Endothelial cell of umbilical vein (primary cell): ENCODE results near the gene NDUFV1. TPM values are rescaled to one million over a fixed set of nuclear protein-coding genes. Genes with fewer than 3 reads are reported as not detected.
"Not testable (repeated sequence)": the region's sequence is repeated elsewhere in the genome, so short reads cannot be mapped to it uniquely, and the experiment has no call there.

Experiments used
- BruUV-seq: library from RNA; stranded (reverse); fragments of 400-500 nt; replicated peaks from 2 replicates; lab custom pipeline; 2021; lab: Mats Ljungman, UMichigan
- CTCF ChIA-PET: fragments of 300-600, 350-600 bp; sonication (Branson Sonifier 250); formaldehyde crosslinking; loops from one replicate; lab custom pipeline; 2021; ENCODE audit warnings: antibody characterized with exemption, inconsistent platforms; lab: Charles Lee
- POLR2A ChIA-PET: fragments of 300-600, 350-600 bp; sonication (Branson Sonifier 250); formaldehyde crosslinking; loops from one replicate; lab custom pipeline; 2021; ENCODE audit warnings: antibody characterized with exemption, inconsistent platforms; lab: Charles Lee
- DNase-seq: peaks from one replicate; pipeline ENCODE4 v3.0.0-alpha.2; 2011; ENCODE audit warnings: low read depth, low spot score
- FAIRE-seq: peaks from 2 replicates; lab custom pipeline; 2011; peaks lifted over from hg19 to GRCh38; lab: Jason Lieb, UNC
- H2AFZ ChIP-seq: 2 replicates; pipeline ENCODE4 v1.6.0; 2012; ENCODE audit warnings: low read depth, low read length, control low read depth, inconsistent platforms
- H3K27ac ChIP-seq: 2 replicates; pipeline ENCODE4 v1.5.1; 2011; ENCODE audit warnings: low read depth, mild to moderate bottlenecking, control low read depth, low read length, moderate library complexity; ENCODE audit not compliant: insufficient read depth
- H3K27me3 ChIP-seq, 2 experiments: 2 replicates each; pipeline versions ENCODE4 v1.6.0 to v1.6.1; 2011; ENCODE audit warnings: low read length in 2 of 2, mixed read lengths in 1 of 2; ENCODE audit not compliant: control insufficient read depth in 2 of 2, insufficient read depth in 2 of 2
- H3K36me3 ChIP-seq, 2 experiments: 2 replicates in 1 of 2; 3 replicates in 1 of 2; pipeline ENCODE4 v1.5.1; 2011; ENCODE audit warnings: low read length in 2 of 2, mild to moderate bottlenecking in 1 of 2, moderate library complexity in 1 of 2; ENCODE audit not compliant: control insufficient read depth in 2 of 2, insufficient read depth in 2 of 2; ENCODE audit errors: extremely low read depth in 1 of 2
- H3K4me1 ChIP-seq: 3 replicates; pipeline ENCODE4 v1.5.1; 2011; ENCODE audit warnings: mild to moderate bottlenecking, low read length; ENCODE audit not compliant: control insufficient read depth, insufficient read depth; ENCODE audit errors: extremely low read depth
- H3K4me2 ChIP-seq: 2 replicates; pipeline ENCODE4 v1.6.1; 2011; ENCODE audit warnings: low read length, control low read depth, mixed read lengths; ENCODE audit not compliant: insufficient read depth
- H3K4me3 ChIP-seq, 3 experiments: fragments of 200-600 bp in 1 of 3; sonication (generic), shearing (Covaris generic) in 1 of 3; replicated peaks in 1 of 3; 2 replicates each; pipeline ENCODE4 v1.5.1; 2011 to 2016; ENCODE audit warnings: control low read depth in 3 of 3, low read length in 3 of 3, mild to moderate bottlenecking in 2 of 3, inconsistent platforms in 1 of 3, low read depth in 1 of 3, moderate library complexity in 1 of 3; ENCODE audit not compliant: insufficient read depth in 1 of 3
- H3K79me2 ChIP-seq: 2 replicates; pipeline ENCODE4 v1.6.0; 2012; ENCODE audit warnings: low read length, inconsistent platforms; ENCODE audit not compliant: control insufficient read depth, insufficient read depth
- H3K9ac ChIP-seq: replicated peaks from 2 replicates; pipeline ENCODE3; 2011; ENCODE audit warnings: low read length, control low read depth; ENCODE audit not compliant: insufficient read depth; ENCODE audit errors: extremely low read depth
- H3K9me1 ChIP-seq: replicated peaks from 3 replicates; pipeline ENCODE4 v1.6.0; 2011; ENCODE audit warnings: mild to moderate bottlenecking, low read length; ENCODE audit not compliant: control insufficient read depth, insufficient read depth; ENCODE audit errors: extremely low read depth
- H3K9me3 ChIP-seq: replicated peaks from 2 replicates; pipeline ENCODE4 v1.5.1; 2012; ENCODE audit warnings: low read length, inconsistent platforms; ENCODE audit not compliant: control insufficient read depth, insufficient read depth
- H4K20me1 ChIP-seq: replicated peaks from 2 replicates; pipeline ENCODE3; 2011; ENCODE audit warnings: mild to moderate bottlenecking, low read length; ENCODE audit not compliant: control insufficient read depth, insufficient read depth; ENCODE audit errors: extremely low read depth
- CTCF ChIP-seq, 2 donors: IDR thresholded peaks; 1 replicate in 1 of 2; 2 replicates in 1 of 2; pipeline ENCODE4 v1.5.1; 2011; ENCODE audit warnings: low read length in 2 of 2, mild to moderate bottlenecking in 2 of 2, moderate library complexity in 2 of 2, control low read depth in 1 of 2, inconsistent platforms in 1 of 2, low read depth in 1 of 2; ENCODE audit not compliant: insufficient read depth in 1 of 2; ENCODE audit errors: extremely low read depth in 1 of 2
- EZH2 ChIP-seq: IDR thresholded peaks from 2 replicates; pipeline ENCODE4 v1.6.1; 2012; ENCODE audit warnings: borderline replicate concordance, low read depth, mild to moderate bottlenecking, moderate library complexity, low read length, inconsistent platforms; ENCODE audit not compliant: severe bottlenecking
- FOS ChIP-seq: IDR thresholded peaks from 2 replicates; pipeline ENCODE4 v1.6.1; 2011; ENCODE audit warnings: mild to moderate bottlenecking, low read length, moderate library complexity, borderline replicate concordance; ENCODE audit not compliant: insufficient read depth
- GATA2 ChIP-seq: IDR thresholded peaks from 2 replicates; pipeline ENCODE4 v1.7.0; 2011; ENCODE audit warnings: low read depth, mild to moderate bottlenecking, moderate library complexity, mixed read lengths, low read length; ENCODE audit not compliant: insufficient read length, insufficient read depth
- JUN ChIP-seq: IDR thresholded peaks from 2 replicates; pipeline ENCODE4 v1.6.1; 2011; ENCODE audit warnings: borderline replicate concordance, low read depth; ENCODE audit not compliant: insufficient read length, insufficient read depth
- MYC ChIP-seq: IDR thresholded peaks from one replicate; pipeline ENCODE4 v1.6.1; 2011; ENCODE audit warnings: mild to moderate bottlenecking, low read depth, low read length
- POLR2A ChIP-seq: IDR thresholded peaks from 2 replicates; pipeline ENCODE4 v1.6.1; 2012; ENCODE audit warnings: low read depth, mild to moderate bottlenecking, control low read depth, low read length
- POLR2AphosphoS5 ChIP-seq: IDR thresholded peaks from 2 replicates; pipeline ENCODE4 v1.6.1; 2012; ENCODE audit warnings: low read depth, mild to moderate bottlenecking, control low read depth, low read length, moderate library complexity; ENCODE audit not compliant: insufficient read depth
- dilution Hi-C: fragments of 300-500 bp; cut with MboI; formaldehyde crosslinking; loops from one replicate; pipeline ENCODE4 v1.15.0; 2019; ENCODE audit warnings: low sequenced_read_pairs; ENCODE audit not compliant: extremely low pct_ligation_motif_present
- intact Hi-C: fragments of 100-400 bp; cut with micrococcal nuclease; formaldehyde crosslinking; loops from one replicate; pipeline ENCODE4 v1.10.0; 2022
- polyA plus RNA-seq, 4 experiments: library from polyadenylated mRNA; depleted of rRNA in 3 of 4; stranded (reverse) in 3 of 4; unstranded in 1 of 4; fragments of >200 nt; gene quantifications; 2 replicates each; pipeline versions ENCODE4 v1.2.1 to v1.2.3, GENCODE V29; 2011 to 2012; ENCODE audit warnings: missing spikeins in 1 of 4
- total RNA-seq: library from RNA; stranded (reverse); gene quantifications from 2 replicates; pipeline ENCODE4 v1.2.3, GENCODE V29; 2021
- TF ChIP-seq, protein P1 (sequence below): IDR thresholded peaks from 2 replicates; pipeline ENCODE4 v1.6.1; 2011; ENCODE audit not compliant: insufficient read depth, insufficient read length

The NDUFV1 gene
- total and polyA plus RNA-seq, 2 donors (not counting 3 experiments of a cell fraction or from before 2014, with no cell fraction given) = 191 to 203 TPM

- CTCF ChIA-PET = interaction anchor here (2.7 kb wide), 1 partner anchor 24 kb away, joined by 11 read pairs; no protein-coding TSS in a partner anchor
- Histone ChIP-seq H3K27me3 (no peaks in the 10 kb centered on the region), H3K9me3 (no peaks in the 10 kb centered on the region), H3K36me3 (no peaks in the 10 kb centered on the region), H3K9me1 (no peaks in the 10 kb centered on the region), H3K4me3 (no peak overlapping the region), H3K4me1 (peaks cover 4% of the 10 kb centered on the region), H3K79me2 (no peaks in the 10 kb centered on the region), H3K9ac (no peak overlapping the region), H2AFZ (no peak overlapping the region), H3K4me2 (no peak overlapping the region), H4K20me1 (no peaks in the 10 kb centered on the region), H3K27ac (no peak overlapping the region)
- FAIRE-seq (no peak), DNase-seq (no peak)
- TF ChIP-seq, protein P1, sequence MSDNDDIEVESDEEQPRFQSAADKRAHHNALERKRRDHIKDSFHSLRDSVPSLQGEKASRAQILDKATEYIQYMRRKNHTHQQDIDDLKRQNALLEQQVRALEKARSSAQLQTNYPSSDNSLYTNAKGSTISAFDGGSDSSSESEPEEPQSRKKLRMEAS = no peak
- no peak for TF ChIP-seq GATA2
- no peak for TF ChIP-seq MYC
- TF ChIP-seq JUN = no peak
- dilution Hi-C loops = no loop called here
- intact Hi-C loops = no loop called here
- no TSS peak for BruUV-seq
- POLR2A ChIA-PET = no interaction called here
These were observed 28.4 kb downstream of the NDUFV1 start for GRCh38 chr11:67635231-67635521.

GRCh38 chr11:67636962-67637361 is 30.2 kb downstream of the NDUFV1 start:
- Histone ChIP-seq H3K36me3 (no peaks in the 10 kb centered on the region), H3K4me3 (no peak overlapping the region), H3K9me1 (no peaks in the 10 kb centered on the region), H3K4me2 (no peak overlapping the region), H3K27ac (no peak overlapping the region), H3K79me2 (no peaks in the 10 kb centered on the region), H2AFZ (no peak overlapping the region), H3K4me1 (no peaks in the 10 kb centered on the region), H4K20me1 (no peaks in the 10 kb centered on the region), H3K27me3 (no peaks in the 10 kb centered on the region), H3K9ac (no peak overlapping the region), H3K9me3 (no peaks in the 10 kb centered on the region)
- CTCF ChIA-PET = interaction anchor here (1.2 to 2.9 kb wide), 2 partner anchors 7 to 8 kb away, joined by 3 to 13 read pairs; partner anchors contain the start of gene NUDT8
- FAIRE-seq (no peak), DNase-seq (no peak)
- intact Hi-C loops = no loop called here
- BruUV-seq = no TSS peak
- POLR2A ChIA-PET = no interaction called here
- dilution Hi-C loops = no loop called here
- TF ChIP-seq JUN (no peak), POLR2A (no peak), CTCF (IDR thresholded peaks at IDR 0.05; ENCODE audit: extremely low read depth in 1 of 2, insufficient read depth in 1 of 2, low read depth in 1 of 2, low read length in 2 of 2) (no peak), EZH2 (no peak), FOS (no peak), GATA2 (no peak), POLR2AphosphoS5 (no peak), MYC (no peak)
- TF ChIP-seq, protein P1 = no peak

GRCh38 chr11:67637441-67637840 is 30.7 kb downstream of the NDUFV1 start:
- H3K79me2 ChIP-seq, H3K9ac ChIP-seq, DNase-seq, H3K4me1 ChIP-seq, H3K4me3 ChIP-seq, POLR2A ChIA-PET, H3K27ac ChIP-seq, H2AFZ ChIP-seq, H3K27me3 ChIP-seq, BruUV-seq, H3K9me3 ChIP-seq, FAIRE-seq, H3K9me1 ChIP-seq, H3K36me3 ChIP-seq, dilution Hi-C loops, H4K20me1 ChIP-seq, intact Hi-C loops, H3K4me2 ChIP-seq: not testable (repeated sequence)
- CTCF ChIA-PET = interaction anchor here (1.2 to 2.9 kb wide), 2 partner anchors 8 to 22 kb away, joined by 3 to 13 read pairs; partner anchors contain the start of gene NUDT8
